HCT116 (cell line): ENCODE measurements around the gene AGBL1. TPM values are rescaled to one million over a fixed set of nuclear protein-coding genes. Genes with fewer than 3 reads are reported as not detected.

Experiments
- ATAC-seq: fragments of 200-7000 bp; cut with Tn5 transposase; 2 replicates; pipeline ENCODE4 v1.9.1; 2020; ENCODE audit warnings: mild to moderate bottlenecking, moderate library complexity
- BruUV-seq: library from RNA; stranded (reverse); fragments of 400-500 nt; replicated peaks from 2 replicates; lab custom pipeline; 2021; lab: Mats Ljungman, UMichigan
- CTCF ChIA-PET: fragments of 300-600 bp; sonication (Branson Sonifier 250); formaldehyde crosslinking; loops from one replicate; lab custom pipeline; 2021; ENCODE audit warnings: antibody characterized with exemption; lab: Charles Lee
- POLR2A ChIA-PET: fragments of 300-600, 350-600 bp; sonication (Branson Sonifier 250); formaldehyde crosslinking; loops from one replicate; lab custom pipeline; 2021; ENCODE audit warnings: antibody characterized with exemption; lab: Charles Lee
- RAD21 ChIA-PET, 2 experiments: fragments of 300-600 bp; sonication (Branson Sonifier 250); formaldehyde crosslinking; loops; one replicate each; lab custom pipeline; 2023; ENCODE audit warnings: low total read pairs in 2 of 2; ENCODE audit not compliant: uncharacterized antibody in 2 of 2, unreplicated experiment in 2 of 2, low non-redundant PET in 1 of 2; lab: Charles Lee
- DNase-seq: peaks from one replicate; pipeline ENCODE4 v3.0.0-alpha.2; 2010; ENCODE audit warnings: low read depth, low spot score
- H2AFZ ChIP-seq: fragments of 200-600 bp; shearing (Covaris generic), sonication (generic); 2 replicates; pipeline ENCODE4 v1.6.1; 2017; ENCODE audit warnings: low read depth, mixed run types, mixed read lengths, antibody characterized with exemption, low read length; ENCODE audit not compliant: poor library complexity, severe bottlenecking
- H3K27ac ChIP-seq: 2 replicates; pipeline ENCODE4 v1.5.1; 2012; ENCODE audit warnings: low read depth, low read length
- H3K27me3 ChIP-seq: fragments of 200-600 bp; sonication (generic); 2 replicates; pipeline ENCODE4 v1.6.1; 2016; ENCODE audit warnings: mixed run types, low read length, mixed read lengths; ENCODE audit not compliant: insufficient read depth
- H3K36me3 ChIP-seq, 2 experiments: fragments of 200-500 bp in 1 of 2; fragments of 200-600 bp in 1 of 2; sonication (Bioruptor generic) in 1 of 2; sonication (generic) in 1 of 2; 2 replicates each; pipeline versions ENCODE4 v1.5.1 to v1.6.1; 2014 to 2016; ENCODE audit warnings: low read length in 2 of 2, inconsistent platforms in 1 of 2, mixed read lengths in 1 of 2, mixed run types in 1 of 2; ENCODE audit not compliant: insufficient read depth in 2 of 2, control insufficient read depth in 1 of 2
- H3K4me1 ChIP-seq, 2 experiments: fragments of 200-600 bp in 1 of 2; sonication (generic) in 1 of 2; 2 replicates each; pipeline versions ENCODE4 v1.5.1 to v1.6.1; 2012 to 2017; ENCODE audit warnings: low read length in 2 of 2, inconsistent platforms in 1 of 2, mild to moderate bottlenecking in 1 of 2, mixed read lengths in 1 of 2, mixed run types in 1 of 2, moderate library complexity in 1 of 2; ENCODE audit not compliant: insufficient read depth in 2 of 2, control insufficient read depth in 1 of 2
- H3K4me2 ChIP-seq: fragments of 200-600 bp; sonication (generic); 2 replicates; pipeline ENCODE4 v1.6.1; 2017; ENCODE audit warnings: mixed run types, low read length, mixed read lengths
- H3K4me3 ChIP-seq, 2 experiments: fragments of 200-600 bp in 1 of 2; sonication (generic) in 1 of 2; replicated peaks in 1 of 2; 2 replicates each; pipeline ENCODE4 v1.5.1; 2011 to 2016; ENCODE audit warnings: low read length in 2 of 2, control low read depth in 1 of 2, low read depth in 1 of 2, mild to moderate bottlenecking in 1 of 2, mixed read lengths in 1 of 2, mixed run types in 1 of 2
- H3K79me2 ChIP-seq: fragments of 200-600 bp; sonication (generic); 2 replicates; pipeline ENCODE4 v1.6.1; 2017; ENCODE audit warnings: mild to moderate bottlenecking, mixed run types, low read length, moderate library complexity, mixed read lengths; ENCODE audit not compliant: insufficient read depth
- H3K9ac ChIP-seq: fragments of 200-600 bp; sonication (generic); 2 replicates; pipeline ENCODE4 v1.6.1; 2016; ENCODE audit warnings: low read length, mixed read lengths
- H3K9me2 ChIP-seq: fragments of 200-600 bp; sonication (generic), shearing (Covaris generic); 2 replicates; pipeline ENCODE4 v1.6.1; 2017; ENCODE audit warnings: mixed run types, mild to moderate bottlenecking, moderate library complexity; ENCODE audit not compliant: insufficient read depth
- H3K9me3 ChIP-seq, 2 experiments: fragments of 200-500 bp in 1 of 2; fragments of 200-600 bp in 1 of 2; sonication (Bioruptor generic) in 1 of 2; sonication (generic) in 1 of 2; 2 replicates each; pipeline ENCODE4 v1.6.1; 2014 to 2017; ENCODE audit warnings: low read length in 2 of 2, mixed read lengths in 2 of 2, inconsistent platforms in 1 of 2, low read depth in 1 of 2, mild to moderate bottlenecking in 1 of 2, mixed run types in 1 of 2, moderate library complexity in 1 of 2; ENCODE audit not compliant: control insufficient read depth in 1 of 2, insufficient read depth in 1 of 2
- H4K20me1 ChIP-seq: fragments of 200-600 bp; sonication (generic), shearing (Covaris generic); 2 replicates; pipeline ENCODE4 v1.6.1; 2017; ENCODE audit warnings: mixed run types, mild to moderate bottlenecking, moderate library complexity; ENCODE audit not compliant: insufficient read depth
- CBX3 ChIP-seq: IDR thresholded peaks from 2 replicates; pipeline ENCODE4 v1.6.1; 2012; ENCODE audit warnings: low read depth
- EZH2 ChIP-seq: fragments of 200-600 bp; sonication (generic); IDR thresholded peaks from 2 replicates; pipeline ENCODE4 v1.6.1; 2017; ENCODE audit warnings: antibody characterized with exemption, mixed run types
- EZH2phosphoT487 ChIP-seq: fragments of 200-600 bp; IDR thresholded peaks from 2 replicates; pipeline ENCODE4 v1.6.1; 2018; ENCODE audit warnings: antibody characterized with exemption, borderline replicate concordance
- FOSL1 ChIP-seq: IDR thresholded peaks from 2 replicates; pipeline ENCODE4 v1.6.1; 2012; ENCODE audit warnings: low read depth
- RAD21 ChIP-seq: IDR thresholded peaks from 2 replicates; pipeline ENCODE4 v1.6.1; 2012; ENCODE audit warnings: low read depth, mild to moderate bottlenecking
- SP1 ChIP-seq: IDR thresholded peaks from 2 replicates; pipeline ENCODE4 v1.6.1; 2012; ENCODE audit warnings: low read depth
- SRF ChIP-seq: IDR thresholded peaks from 2 replicates; pipeline ENCODE4 v1.6.1; 2012; ENCODE audit warnings: low read depth
- TCF7L2 ChIP-seq: IDR thresholded peaks from 2 replicates; pipeline ENCODE4 v1.7.0; 2011; ENCODE audit warnings: borderline replicate concordance, inconsistent platforms; ENCODE audit not compliant: insufficient read depth, insufficient read length; ENCODE audit errors: extremely low read depth
- YY1 ChIP-seq: IDR thresholded peaks from 2 replicates; pipeline ENCODE4 v1.6.1; 2011; ENCODE audit warnings: low read length, low read depth, moderate library complexity, mild to moderate bottlenecking; ENCODE audit not compliant: insufficient replicate concordance; ENCODE audit errors: extremely low read depth
- ZBTB33 ChIP-seq: IDR thresholded peaks from 2 replicates; pipeline ENCODE4 v1.6.1; 2011; ENCODE audit warnings: mild to moderate bottlenecking, low read length, moderate library complexity; ENCODE audit not compliant: insufficient replicate concordance; ENCODE audit errors: extremely low read depth
- ZNF274 ChIP-seq: fragments of 200-500 bp; sonication (Bioruptor generic); IDR thresholded peaks from 2 replicates; pipeline ENCODE4 v1.6.1; 2014; ENCODE audit warnings: mild to moderate bottlenecking, low read depth, low read length, inconsistent platforms
- intact Hi-C: fragments of 100-400 bp; cut with micrococcal nuclease; formaldehyde crosslinking; loops from 2 replicates; pipeline ENCODE4 v1.10.0; 2022
- total RNA-seq: library from RNA; stranded (reverse); gene quantifications from one replicate; pipeline ENCODE4 v1.2.1, GENCODE V29; 2021; ENCODE audit not compliant: unreplicated experiment
- TF ChIP-seq, protein P1 (sequence below), 3 experiments: fragments of 200-600 bp in 1 of 3; sonication (generic) in 1 of 3; IDR thresholded peaks in 2 of 3; conservative IDR thresholded peaks in 1 of 3; 2 replicates each; pipeline ENCODE4 v1.5.1; 2012 to 2017; ENCODE audit warnings: low read depth in 2 of 3, low read length in 2 of 3, antibody characterized with exemption in 1 of 3, borderline replicate concordance in 1 of 3, control low read depth in 1 of 3, mild to moderate bottlenecking in 1 of 3, mixed read lengths in 1 of 3, mixed run types in 1 of 3, moderate library complexity in 1 of 3; ENCODE audit not compliant: insufficient read depth in 1 of 3
- TF ChIP-seq, protein P2 (sequence below): IDR thresholded peaks from 2 replicates; pipeline ENCODE4 v1.6.1; 2012

AGBL1 gene
- total RNA-seq, 1 experiment from 2014 or later = not detected

- Histone ChIP-seq H3K4me3 (no peak overlapping the region), H2AFZ (no peak overlapping the region)
- CTCF ChIA-PET = no interaction called here
- TF ChIP-seq YY1 (no peak), SP1 (no peak), TCF7L2 (no peak), CBX3 (no peak), FOSL1 (no peak), RAD21 (no peak), EZH2 (no peak), ZBTB33 (no peak), SRF (no peak), EZH2phosphoT487 (no peak), ZNF274 (no peak)
- TF ChIP-seq, protein P1, sequence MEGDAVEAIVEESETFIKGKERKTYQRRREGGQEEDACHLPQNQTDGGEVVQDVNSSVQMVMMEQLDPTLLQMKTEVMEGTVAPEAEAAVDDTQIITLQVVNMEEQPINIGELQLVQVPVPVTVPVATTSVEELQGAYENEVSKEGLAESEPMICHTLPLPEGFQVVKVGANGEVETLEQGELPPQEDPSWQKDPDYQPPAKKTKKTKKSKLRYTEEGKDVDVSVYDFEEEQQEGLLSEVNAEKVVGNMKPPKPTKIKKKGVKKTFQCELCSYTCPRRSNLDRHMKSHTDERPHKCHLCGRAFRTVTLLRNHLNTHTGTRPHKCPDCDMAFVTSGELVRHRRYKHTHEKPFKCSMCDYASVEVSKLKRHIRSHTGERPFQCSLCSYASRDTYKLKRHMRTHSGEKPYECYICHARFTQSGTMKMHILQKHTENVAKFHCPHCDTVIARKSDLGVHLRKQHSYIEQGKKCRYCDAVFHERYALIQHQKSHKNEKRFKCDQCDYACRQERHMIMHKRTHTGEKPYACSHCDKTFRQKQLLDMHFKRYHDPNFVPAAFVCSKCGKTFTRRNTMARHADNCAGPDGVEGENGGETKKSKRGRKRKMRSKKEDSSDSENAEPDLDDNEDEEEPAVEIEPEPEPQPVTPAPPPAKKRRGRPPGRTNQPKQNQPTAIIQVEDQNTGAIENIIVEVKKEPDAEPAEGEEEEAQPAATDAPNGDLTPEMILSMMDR (IDR thresholded peaks at IDR 0.05 in 2 of 3, conservative IDR thresholded peaks at IDR 0.05 in 1 of 3; ENCODE audit: borderline replicate concordance in 1 of 3, insufficient read depth in 1 of 3, low read depth in 2 of 3, low read length in 2 of 3) = no peak
- TF ChIP-seq, protein P2, sequence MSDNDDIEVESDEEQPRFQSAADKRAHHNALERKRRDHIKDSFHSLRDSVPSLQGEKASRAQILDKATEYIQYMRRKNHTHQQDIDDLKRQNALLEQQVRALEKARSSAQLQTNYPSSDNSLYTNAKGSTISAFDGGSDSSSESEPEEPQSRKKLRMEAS = no peak
- TF ChIP-seq, all 23 proteins: peak for 0
- H3K36me3 ChIP-seq = no peaks in the 10 kb centered on the region
- DNase-seq = no peak
- intact Hi-C loops = no loop called here
- no peaks in the 10 kb centered on the region for H4K20me1 ChIP-seq
- no peak overlapping the region for H3K9ac ChIP-seq
- no peak overlapping the region for H3K4me2 ChIP-seq
- no peaks in the 10 kb centered on the region for H3K79me2 ChIP-seq
- POLR2A ChIA-PET = no interaction called here
- RAD21 ChIA-PET = no interaction called here
- no peaks in the 10 kb centered on the region for H3K9me2 ChIP-seq
- H3K9me3 ChIP-seq = no peaks in the 10 kb centered on the region
- BruUV-seq = no TSS peak
- no peaks in the 10 kb centered on the region for H3K27me3 ChIP-seq
- H3K4me1 ChIP-seq = no peaks in the 10 kb centered on the region
- no peak for ATAC-seq
- H3K27ac ChIP-seq = no peak overlapping the region
Measured at GRCh38 chr15:86167841-86168240, 88.2 kb downstream of the AGBL1 start.
